GM12872 (cell line): Measurements from ENCODE around the gene CIDEA.

ENCODE experiments used
- CTCF ChIP-seq: IDR thresholded peaks from 3 replicates; pipeline ENCODE4 v1.5.1; 2011; ENCODE audit warnings: low read depth, mild to moderate bottlenecking, low read length, moderate library complexity; ENCODE audit not compliant: insufficient read depth

Gene CIDEA

GRCh38 chr18:12236934-12237832 lies 17.0 kb upstream of the CIDEA start:
- TF ChIP-seq CTCF = peak; percentile 96

DNA sequence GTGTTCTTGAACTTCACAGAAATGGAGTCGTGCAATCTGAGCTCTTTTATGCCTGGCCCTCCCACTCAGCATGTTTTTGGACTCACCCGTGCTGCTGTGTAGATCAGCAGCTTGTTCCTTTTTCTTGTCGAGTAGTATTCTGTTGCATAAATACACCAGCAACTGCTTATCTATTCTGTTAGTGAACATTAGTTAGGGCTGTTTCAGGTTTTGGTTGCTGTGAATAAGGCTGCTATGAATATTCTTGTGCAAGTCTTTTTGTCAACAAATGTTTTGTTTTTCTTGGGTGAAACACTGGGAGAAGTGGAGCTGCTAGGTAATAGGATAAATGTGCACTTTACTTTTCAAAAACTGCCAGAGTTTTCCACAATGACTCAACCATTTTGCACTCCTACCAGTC lies 15.3 kb upstream of the CIDEA start:
- TF ChIP-seq CTCF = no peak

DNA sequence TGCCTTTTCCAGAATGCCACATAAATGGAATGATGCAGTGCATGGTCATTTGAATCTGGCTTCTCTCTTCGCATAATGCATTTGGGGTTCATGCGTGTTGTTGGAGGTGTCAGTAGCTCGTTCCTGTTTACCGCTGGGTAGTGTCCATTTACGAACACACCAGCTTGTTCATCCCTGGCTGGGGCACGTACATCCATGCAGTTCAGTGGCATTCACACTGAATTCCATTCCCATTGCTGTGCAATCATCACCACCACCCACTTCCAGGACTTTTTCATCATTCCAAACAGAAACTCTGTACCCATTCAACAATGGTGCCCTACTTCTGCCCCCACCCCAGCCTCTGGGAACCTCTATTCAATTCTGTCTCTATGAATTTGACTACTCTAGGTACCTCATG lies 14.7 kb upstream of the CIDEA start:
- TF ChIP-seq CTCF = no peak

- TF ChIP-seq CTCF = no peak
Measured at GRCh38 chr18:12242658-12243260, 11.4 kb upstream of the CIDEA start.

- no peak for TF ChIP-seq CTCF
Measured at GRCh38 chr18:12245793-12246135, 8.4 kb upstream of the CIDEA start.

GRCh38 chr18:12246849-12247808 lies 7.0 kb upstream of the CIDEA start:
- peak; percentile 49 for TF ChIP-seq CTCF

DNA sequence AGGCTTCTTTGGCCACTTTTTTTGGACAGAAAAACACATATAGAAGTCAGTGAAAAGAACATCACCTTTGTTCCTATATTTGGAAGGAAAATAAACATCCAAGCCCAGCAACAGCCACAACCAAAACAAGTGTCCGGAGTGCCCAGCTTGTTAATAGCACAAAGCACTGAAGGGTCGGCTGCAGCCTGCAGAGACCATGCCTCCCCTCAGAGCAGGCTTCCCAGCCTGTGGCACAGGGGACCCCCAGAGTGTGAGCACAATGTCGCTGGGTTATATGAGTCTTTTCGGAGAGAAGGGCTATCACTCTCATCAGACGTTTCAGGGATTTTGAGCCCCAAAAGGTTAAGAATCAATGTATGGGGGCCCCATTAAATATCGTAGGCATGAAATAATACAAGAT lies 6.2 kb upstream of the CIDEA start:
- TF ChIP-seq CTCF = no peak
